Fibroblast of lung (primary cell): Measurements from ENCODE around the gene TCTA. TPM values are rescaled to one million over a fixed set of nuclear protein-coding genes. Genes with fewer than 3 reads are reported as not detected.
A peak's percentile ranks its signal among the peaks of the same experiment; 100 is the strongest.

Experiments used
- DNase-seq, 2 donors: peaks; one replicate each; pipeline versions ENCODE4 v3.0.0 to v3.0.0-alpha.2; 2010; ENCODE audit warnings: low read depth in 2 of 2
- H2AFZ ChIP-seq: 2 replicates; pipeline ENCODE4 v1.5.1; 2012; ENCODE audit warnings: low read length, control low read depth, inconsistent platforms
- H3K27ac ChIP-seq: 2 replicates; pipeline ENCODE4 v1.5.1; 2011; ENCODE audit warnings: low read length, control low read depth; ENCODE audit not compliant: insufficient read depth
- H3K27me3 ChIP-seq: 2 replicates; pipeline ENCODE4 v1.5.1; 2011; ENCODE audit warnings: mild to moderate bottlenecking, low read length; ENCODE audit not compliant: control insufficient read depth, insufficient read depth
- H3K36me3 ChIP-seq: 2 replicates; pipeline ENCODE4 v1.5.1; 2011; ENCODE audit warnings: low read length; ENCODE audit not compliant: control insufficient read depth, insufficient read depth
- H3K4me1 ChIP-seq: 2 replicates; pipeline ENCODE4 v1.5.1; 2011; ENCODE audit warnings: low read length; ENCODE audit not compliant: control insufficient read depth, insufficient read depth; ENCODE audit errors: extremely low read depth
- H3K4me2 ChIP-seq: 2 replicates; pipeline ENCODE4 v1.5.1; 2011; ENCODE audit warnings: low read length, control low read depth; ENCODE audit not compliant: insufficient read depth; ENCODE audit errors: extremely low read depth
- H3K4me3 ChIP-seq, 4 experiments: fragments of 200-600 bp in 1 of 4; sonication (generic) in 1 of 4; replicated peaks in 1 of 4; 2 replicates each; pipeline ENCODE4 v1.5.1; 2011 to 2016; ENCODE audit warnings: low read length in 4 of 4, low read depth in 3 of 4, mild to moderate bottlenecking in 3 of 4, control low read depth in 2 of 4, inconsistent platforms in 1 of 4, mixed read lengths in 1 of 4; ENCODE audit not compliant: insufficient read depth in 1 of 4; ENCODE audit errors: control extremely low read depth in 1 of 4
- H3K79me2 ChIP-seq: 2 replicates; pipeline ENCODE4 v1.5.1; 2012; ENCODE audit warnings: mild to moderate bottlenecking, low read length, inconsistent platforms; ENCODE audit not compliant: control insufficient read depth, insufficient read depth
- H3K9ac ChIP-seq: 2 replicates; pipeline ENCODE4 v1.5.1; 2011; ENCODE audit warnings: mild to moderate bottlenecking, low read length, control low read depth; ENCODE audit not compliant: insufficient read depth
- H3K9me3 ChIP-seq: 2 replicates; pipeline ENCODE4 v1.5.1; 2012; ENCODE audit warnings: low read depth, low read length; ENCODE audit not compliant: control insufficient read depth, insufficient read depth
- H4K20me1 ChIP-seq: 2 replicates; pipeline ENCODE4 v1.5.1; 2011; ENCODE audit warnings: low read length; ENCODE audit not compliant: control insufficient read depth, insufficient read depth; ENCODE audit errors: extremely low read depth
- CTCF ChIP-seq, 2 donors: IDR thresholded peaks in 1 of 2; conservative IDR thresholded peaks in 1 of 2; 1 replicate in 1 of 2; 2 replicates in 1 of 2; pipeline ENCODE4 v1.5.1; 2011 to 2012; ENCODE audit warnings: low read length in 2 of 2, control low read depth in 1 of 2, inconsistent platforms in 1 of 2, low read depth in 1 of 2, mild to moderate bottlenecking in 1 of 2
- EZH2 ChIP-seq: IDR thresholded peaks from 2 replicates; pipeline ENCODE4 v1.5.1; 2012; ENCODE audit warnings: low read length, control low read depth, mild to moderate bottlenecking; ENCODE audit errors: missing control alignments
- polyA plus RNA-seq, 2 donors: library from polyadenylated mRNA; depleted of rRNA in 1 of 2; stranded (reverse) in 1 of 2; unstranded in 1 of 2; fragments of >200 nt; gene quantifications; 2 replicates each; pipeline ENCODE4 v1.2.1, GENCODE V29; 2011 to 2012; ENCODE audit warnings: missing spikeins in 1 of 2
- total RNA-seq: library from RNA; depleted of rRNA; stranded (reverse); fragments of >200 nt; gene quantifications from 2 replicates; pipeline ENCODE4 v1.2.1, GENCODE V29; 2014

The TCTA gene
- total and polyA plus RNA-seq, 2 donors (not counting 1 experiment from before 2014, with no cell fraction given): 34.5 to 57.8 TPM

GRCh38 chr3:49454898-49455681 is 42.9 kb downstream of the TCTA start:
- DNase-seq: no peak
- no peaks in the 10 kb centered on the region for H4K20me1 ChIP-seq
- no peaks in the 10 kb centered on the region for H3K36me3 ChIP-seq
- H3K27ac ChIP-seq: no peak overlapping the region
- no peaks in the 10 kb centered on the region for H3K9me3 ChIP-seq
- peaks cover 4% of the 10 kb centered on the region for H3K4me1 ChIP-seq
- no peak overlapping the region for H3K9ac ChIP-seq
- H3K4me2 ChIP-seq: no peak overlapping the region
- no peak overlapping the region for H2AFZ ChIP-seq
- H3K79me2 ChIP-seq: no peaks in the 10 kb centered on the region
- no peak for TF ChIP-seq CTCF (conservative IDR thresholded peaks at IDR 0.05 in 1 of 2, IDR thresholded peaks at IDR 0.05 in 1 of 2; ENCODE audit: low read depth in 1 of 2, low read length in 2 of 2)
- TF ChIP-seq EZH2: no peak
- no peak overlapping the region for H3K4me3 ChIP-seq
- H3K27me3 ChIP-seq: no peaks in the 10 kb centered on the region

GRCh38 chr3:49456466-49456865 is 44.2 kb downstream of the TCTA start:
- no peaks in the 10 kb centered on the region for H3K27me3 ChIP-seq
- peaks cover 8% of the 10 kb centered on the region for H3K4me1 ChIP-seq
- no peaks in the 10 kb centered on the region for H4K20me1 ChIP-seq
- peak in 1 of 2 donors; percentile 45 for DNase-seq
- no peak overlapping the region for H2AFZ ChIP-seq
- H3K4me2 ChIP-seq: no peak overlapping the region
- H3K4me3 ChIP-seq: no peak overlapping the region
- no peaks in the 10 kb centered on the region for H3K79me2 ChIP-seq
- no peaks in the 10 kb centered on the region for H3K9me3 ChIP-seq
- no peak for TF ChIP-seq EZH2
- TF ChIP-seq CTCF (conservative IDR thresholded peaks at IDR 0.05 in 1 of 2, IDR thresholded peaks at IDR 0.05 in 1 of 2; ENCODE audit: low read depth in 1 of 2, low read length in 2 of 2): no peak
- H3K9ac ChIP-seq: no peak overlapping the region
- H3K36me3 ChIP-seq: no peaks in the 10 kb centered on the region
- H3K27ac ChIP-seq: no peak overlapping the region

- Histone ChIP-seq H3K9ac (no peak overlapping the region), H3K27ac (no peak overlapping the region)
- no peak for DNase-seq
These were observed 48.1 kb downstream of the TCTA start for GRCh38 chr3:49460188-49460890.

More at GRCh38 chr3:49460188-49460890, 48.1 kb downstream of the TCTA start:
- Histone ChIP-seq H3K9me3 (no peaks in the 10 kb centered on the region), H3K4me2 (no peak overlapping the region), H3K4me3 (no peak overlapping the region), H3K27me3 (no peaks in the 10 kb centered on the region), H3K36me3 (no peaks in the 10 kb centered on the region), H3K4me1 (peaks cover 11% of the 10 kb centered on the region), H2AFZ (no peak overlapping the region), H4K20me1 (no peaks in the 10 kb centered on the region), H3K79me2 (no peaks in the 10 kb centered on the region)
- TF ChIP-seq EZH2: no peak
- TF ChIP-seq CTCF (conservative IDR thresholded peaks at IDR 0.05 in 1 of 2, IDR thresholded peaks at IDR 0.05 in 1 of 2; ENCODE audit: low read depth in 1 of 2, low read length in 2 of 2): no peak
